ENCODE measurements around the gene CYP26B1. TPM values are rescaled to one million over a fixed set of nuclear protein-coding genes. Genes with fewer than 3 reads are reported as not detected.

Gene CYP26B1
- total RNA-seq, 1 donor from 2014 or later: 1.5 TPM

DNA sequence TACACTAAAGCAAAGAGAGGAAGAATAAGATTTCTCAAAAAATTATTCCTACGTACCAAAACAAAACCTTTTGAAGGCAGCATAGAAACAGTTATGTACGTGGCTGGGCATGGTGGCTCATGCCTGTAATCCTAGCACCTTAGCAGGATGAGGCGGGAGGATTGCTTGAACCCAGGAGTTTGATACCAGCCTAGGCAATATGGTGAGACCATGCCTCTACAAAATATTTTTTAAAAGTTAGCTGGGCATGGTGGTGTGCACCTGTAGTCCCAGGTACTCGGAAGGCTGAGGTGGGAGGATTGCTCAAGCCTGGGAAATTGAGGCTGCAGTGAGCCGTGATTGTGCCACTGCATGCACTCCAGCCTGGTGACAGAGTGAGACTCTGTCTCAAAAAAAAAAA is 14.9 kb upstream of the CYP26B1 start:
- TF ChIP-seq, protein P1, sequence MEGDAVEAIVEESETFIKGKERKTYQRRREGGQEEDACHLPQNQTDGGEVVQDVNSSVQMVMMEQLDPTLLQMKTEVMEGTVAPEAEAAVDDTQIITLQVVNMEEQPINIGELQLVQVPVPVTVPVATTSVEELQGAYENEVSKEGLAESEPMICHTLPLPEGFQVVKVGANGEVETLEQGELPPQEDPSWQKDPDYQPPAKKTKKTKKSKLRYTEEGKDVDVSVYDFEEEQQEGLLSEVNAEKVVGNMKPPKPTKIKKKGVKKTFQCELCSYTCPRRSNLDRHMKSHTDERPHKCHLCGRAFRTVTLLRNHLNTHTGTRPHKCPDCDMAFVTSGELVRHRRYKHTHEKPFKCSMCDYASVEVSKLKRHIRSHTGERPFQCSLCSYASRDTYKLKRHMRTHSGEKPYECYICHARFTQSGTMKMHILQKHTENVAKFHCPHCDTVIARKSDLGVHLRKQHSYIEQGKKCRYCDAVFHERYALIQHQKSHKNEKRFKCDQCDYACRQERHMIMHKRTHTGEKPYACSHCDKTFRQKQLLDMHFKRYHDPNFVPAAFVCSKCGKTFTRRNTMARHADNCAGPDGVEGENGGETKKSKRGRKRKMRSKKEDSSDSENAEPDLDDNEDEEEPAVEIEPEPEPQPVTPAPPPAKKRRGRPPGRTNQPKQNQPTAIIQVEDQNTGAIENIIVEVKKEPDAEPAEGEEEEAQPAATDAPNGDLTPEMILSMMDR (IDR thresholded peaks at IDR 0.05; ENCODE audit: borderline replicate concordance): no peak
- peaks cover 8% of the 10 kb centered on the region for H3K27me3 ChIP-seq (ENCODE audit: low read depth)
- H3K4me3 ChIP-seq: no peak overlapping the region
- intact Hi-C loops (cut with micrococcal nuclease): loop anchor here (10.0 kb wide), 1 partner anchor 412 kb away; no protein-coding TSS in a partner anchor
- no peaks in the 10 kb centered on the region for H3K36me3 ChIP-seq
- H3K4me1 ChIP-seq: no peaks in the 10 kb centered on the region
- no peak for DNase-seq
- no peaks in the 10 kb centered on the region for H3K9me3 ChIP-seq (replicated peaks)
- no peak overlapping the region for H3K27ac ChIP-seq (replicated peaks)

DNA sequence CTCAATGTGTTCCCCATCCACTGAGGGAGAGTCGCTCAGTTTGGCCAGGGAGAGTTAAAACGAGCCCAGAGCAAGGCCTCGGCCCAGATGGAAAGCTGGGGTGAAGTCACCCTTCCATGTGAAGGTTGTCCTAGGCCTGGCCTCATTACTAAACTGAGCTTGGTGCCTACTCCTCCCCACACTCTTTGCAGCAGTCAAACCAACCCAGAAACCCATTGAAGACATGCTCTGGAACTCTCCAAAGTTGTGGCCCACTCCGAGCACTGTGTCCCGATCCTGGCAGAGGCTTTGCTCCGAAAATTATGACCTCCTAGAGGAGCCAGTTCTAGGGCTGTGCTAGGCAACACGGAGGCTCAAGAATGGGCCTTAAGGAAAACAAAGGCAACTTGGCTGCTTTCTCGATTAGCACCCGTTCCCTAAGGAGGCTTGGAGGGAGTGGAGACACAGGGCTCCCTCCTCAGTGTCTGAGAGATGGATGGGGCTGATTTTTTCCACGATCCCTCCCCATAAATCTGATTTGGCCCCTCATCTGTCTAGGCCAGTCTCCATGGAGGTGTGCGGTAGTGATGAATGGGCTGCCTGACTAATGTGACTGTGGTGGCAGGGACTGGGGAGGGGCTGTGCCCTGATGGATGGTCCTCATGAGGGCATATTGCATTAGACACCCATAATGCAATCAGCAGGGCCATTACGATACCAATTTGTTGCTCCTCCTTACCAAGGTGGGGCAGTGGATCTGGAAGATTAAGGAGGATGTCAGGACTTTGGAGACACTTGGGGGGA is 11.7 kb upstream of the CYP26B1 start:
- intact Hi-C loops (cut with micrococcal nuclease): loop anchor here (10.0 kb wide), 1 partner anchor 355 kb away; no protein-coding TSS in a partner anchor

DNA sequence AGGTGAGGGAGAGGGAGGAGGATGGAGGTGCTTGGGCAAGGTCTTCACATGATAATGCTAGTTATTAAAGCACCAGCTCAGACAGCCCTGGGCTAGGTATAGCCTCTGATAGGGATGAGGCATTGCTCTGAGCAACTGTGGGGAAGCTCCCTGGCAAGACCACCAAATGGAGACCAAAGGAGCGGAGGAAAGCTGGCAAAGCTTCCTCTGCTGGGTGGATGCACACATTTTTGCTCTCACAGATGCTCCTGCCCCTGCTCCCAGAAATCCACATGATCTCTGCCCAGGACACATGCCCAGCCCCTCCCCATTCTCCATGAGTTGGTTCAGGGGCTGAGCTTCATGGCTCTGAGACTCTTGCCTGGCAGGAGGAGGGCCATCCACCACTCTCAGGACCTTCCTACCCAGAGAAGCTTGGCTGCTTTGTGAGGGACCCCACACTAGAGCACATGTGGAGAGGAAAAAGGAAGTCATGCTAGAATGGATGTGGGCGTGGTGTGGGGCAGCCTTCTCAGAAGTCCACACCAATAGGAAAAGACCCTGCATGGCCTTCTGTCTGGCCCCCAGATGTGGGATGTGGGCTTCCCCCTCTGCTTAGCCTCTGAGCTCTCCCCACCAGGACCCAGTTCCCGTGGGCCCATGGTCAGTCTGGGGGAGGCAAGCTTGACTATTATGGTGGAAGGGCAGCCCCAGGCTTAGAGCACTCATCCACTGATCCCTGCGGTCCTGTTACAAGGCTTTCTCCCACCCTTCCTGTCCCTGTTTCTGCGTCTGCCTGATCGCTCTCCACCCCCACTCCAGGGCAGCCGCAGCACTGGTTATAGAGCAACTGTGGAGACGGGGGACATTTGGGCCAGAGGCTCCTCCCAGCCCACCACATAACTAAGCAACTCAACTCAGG is 10.5 kb upstream of the CYP26B1 start:
- H3K27me3 ChIP-seq (ENCODE audit: low read depth): peaks cover 53% of the 10 kb centered on the region
- H3K9me3 ChIP-seq (replicated peaks): no peaks in the 10 kb centered on the region
- no peak overlapping the region for H3K4me3 ChIP-seq
- TF ChIP-seq, protein P1 (IDR thresholded peaks at IDR 0.05; ENCODE audit: borderline replicate concordance): no peak
- intact Hi-C loops (cut with micrococcal nuclease): loop anchor here (10.0 kb wide), 1 partner anchor 353 kb away; no protein-coding TSS in a partner anchor
- H3K4me1 ChIP-seq: no peaks in the 10 kb centered on the region
- no peaks in the 10 kb centered on the region for H3K36me3 ChIP-seq
- H3K27ac ChIP-seq (replicated peaks): no peak overlapping the region
- DNase-seq: no peak

More for the DNA sequence above, 11.7 kb upstream of the CYP26B1 start:
- Histone ChIP-seq H3K27me3 (ENCODE audit: low read depth) (peaks cover 40% of the 10 kb centered on the region), H3K9me3 (replicated peaks) (no peaks in the 10 kb centered on the region), H3K4me1 (no peaks in the 10 kb centered on the region), H3K36me3 (no peaks in the 10 kb centered on the region), H3K27ac (replicated peaks) (no peak overlapping the region), H3K4me3 (no peak overlapping the region)
- DNase-seq: no peak
- TF ChIP-seq, protein P1 (IDR thresholded peaks at IDR 0.05; ENCODE audit: borderline replicate concordance): no peak

DNA sequence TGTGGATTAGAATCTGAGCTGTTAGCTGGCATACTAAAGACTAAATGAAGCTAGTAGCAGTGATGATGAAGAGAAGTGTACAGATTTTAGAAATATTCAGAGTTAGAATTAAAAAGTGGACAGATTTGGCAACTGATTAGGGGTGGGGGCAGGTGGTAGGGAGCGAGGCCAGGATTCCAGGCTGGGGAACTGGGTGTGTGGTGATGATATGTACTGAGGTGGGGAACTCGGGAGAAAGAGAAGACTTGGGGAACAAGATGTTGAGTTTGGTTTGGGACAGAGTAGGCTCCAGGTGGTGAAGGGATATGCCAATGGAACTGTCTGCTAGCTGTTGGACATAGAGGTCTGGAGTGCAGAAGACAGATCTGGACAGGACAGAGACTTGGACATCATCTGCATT is 9.2 kb upstream of the CYP26B1 start:
- Histone ChIP-seq H3K9me3 (replicated peaks) (no peaks in the 10 kb centered on the region), H3K4me3 (no peak overlapping the region), H3K4me1 (no peaks in the 10 kb centered on the region), H3K36me3 (no peaks in the 10 kb centered on the region), H3K27ac (replicated peaks) (no peak overlapping the region), H3K27me3 (ENCODE audit: low read depth) (peaks cover 58% of the 10 kb centered on the region)
- TF ChIP-seq, protein P1 (IDR thresholded peaks at IDR 0.05; ENCODE audit: borderline replicate concordance): no peak
- intact Hi-C loops (cut with micrococcal nuclease): loop anchor here (10.0 kb wide), 1 partner anchor 352 kb away; no protein-coding TSS in a partner anchor
- DNase-seq: no peak

DNA sequence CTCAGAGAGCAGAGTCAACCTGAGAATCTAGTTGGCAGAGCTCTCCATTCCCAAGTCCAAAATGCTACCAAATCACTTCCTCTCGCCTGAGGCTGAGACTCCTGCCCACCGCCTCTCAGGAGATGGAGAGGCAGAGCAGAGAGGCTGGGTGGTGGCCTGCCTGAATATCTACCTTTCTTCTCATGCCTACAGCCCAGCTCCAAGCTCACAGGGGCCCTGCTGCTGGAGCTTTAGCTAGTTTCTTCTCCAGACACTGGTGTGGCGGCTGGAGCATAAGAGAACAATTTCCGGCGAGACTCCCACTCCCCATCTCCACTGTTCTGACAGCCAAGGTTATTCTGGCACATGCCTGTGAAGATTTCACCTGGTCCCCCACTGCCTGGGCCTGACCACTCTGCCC is 8.1 kb upstream of the CYP26B1 start:
- intact Hi-C loops (cut with micrococcal nuclease): loop anchor here (10.0 kb wide), 1 partner anchor 351 kb away; no protein-coding TSS in a partner anchor
- Histone ChIP-seq H3K27me3 (ENCODE audit: low read depth) (peaks cover 68% of the 10 kb centered on the region), H3K27ac (replicated peaks) (no peak overlapping the region), H3K4me1 (no peaks in the 10 kb centered on the region), H3K36me3 (no peaks in the 10 kb centered on the region), H3K4me3 (no peak overlapping the region), H3K9me3 (replicated peaks) (no peaks in the 10 kb centered on the region)
- TF ChIP-seq, protein P1 (IDR thresholded peaks at IDR 0.05; ENCODE audit: borderline replicate concordance): no peak
- no peak for DNase-seq
